ENCODE results near the gene AGT. TPM values are rescaled to one million over a fixed set of nuclear protein-coding genes. Genes with fewer than 3 reads are reported as not detected.
"Not testable (repeated sequence)": the region's sequence is repeated elsewhere in the genome, so short reads cannot be mapped to it uniquely, and the experiment has no call there.

The AGT gene
- total RNA-seq, 1 experiment from 2014 or later: not detected

DNA sequence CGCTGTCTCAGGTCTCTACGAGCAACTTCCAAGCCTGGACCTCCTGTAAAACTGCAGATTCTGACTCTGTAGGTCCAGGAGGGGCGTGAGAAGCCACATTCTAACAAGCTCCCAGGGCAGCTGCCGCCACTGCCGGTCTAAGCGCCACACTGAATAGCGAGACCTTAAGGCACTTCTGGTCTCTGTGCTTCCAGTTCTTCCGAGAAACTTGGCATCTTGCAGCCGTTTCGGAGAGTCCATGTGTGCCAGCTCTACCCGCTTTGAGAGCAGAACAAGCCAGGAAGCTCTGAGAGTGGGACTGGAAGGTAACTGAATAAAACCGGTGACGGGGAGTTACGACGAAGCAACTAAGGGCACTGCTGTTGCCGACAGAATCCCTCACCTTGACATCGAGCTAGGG is 12.5 kb downstream of the AGT start:
- Histone ChIP-seq H2AFZ (ENCODE audit: low read length) (no peak overlapping the region), H3K9ac (ENCODE audit: low read length) (no peak overlapping the region), H3K4me2 (ENCODE audit: low read depth, low read length, poor library complexity, severe bottlenecking) (no peak overlapping the region), H3K27me3 (ENCODE audit: low read length) (no peaks in the 10 kb centered on the region), H3K9me2 (replicated peaks; ENCODE audit: insufficient read depth, low read length) (no peaks in the 10 kb centered on the region), H3K36me3 (ENCODE audit: insufficient read depth, low read length) (no peaks in the 10 kb centered on the region), H3K79me2 (ENCODE audit: low read length) (no peaks in the 10 kb centered on the region), H3K9me3 (ENCODE audit: low read length) (no peaks in the 10 kb centered on the region), H3K27ac (ENCODE audit: low read length) (no peak overlapping the region), H3K4me1 (ENCODE audit: low read length) (no peaks in the 10 kb centered on the region), H3K4me3 (ENCODE audit: low read length) (no peak overlapping the region), H4K20me1 (ENCODE audit: insufficient read depth, low read depth, low read length) (no peaks in the 10 kb centered on the region)
- no peak for DNase-seq

DNA sequence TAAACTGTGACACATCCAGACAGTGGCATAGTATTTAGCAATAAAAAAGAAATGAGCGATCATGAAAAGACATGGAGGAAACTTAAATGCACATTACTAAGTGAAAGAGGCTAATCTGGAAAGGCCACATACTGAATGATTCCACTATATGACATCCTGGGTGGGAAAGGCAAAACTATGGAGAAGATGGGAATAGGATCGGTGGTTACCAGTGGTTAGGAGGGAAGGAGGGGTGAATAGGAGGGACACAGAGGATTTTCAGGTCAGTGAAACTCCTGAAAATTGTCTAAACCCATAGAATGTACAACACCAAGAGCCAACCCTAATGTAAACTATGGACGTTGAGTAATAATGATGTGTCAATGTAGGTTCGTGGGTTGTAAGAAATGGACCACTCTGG is 13.8 kb downstream of the AGT start:
- no peaks in the 10 kb centered on the region for H3K9me2 ChIP-seq (replicated peaks; ENCODE audit: insufficient read depth, low read length)
- H3K27ac ChIP-seq (ENCODE audit: low read length): no peak overlapping the region
- no peak overlapping the region for H3K4me2 ChIP-seq (ENCODE audit: low read depth, low read length, poor library complexity, severe bottlenecking)
- DNase-seq: no peak
- H3K4me3 ChIP-seq (ENCODE audit: low read length): no peak overlapping the region
- no peak overlapping the region for H3K9ac ChIP-seq (ENCODE audit: low read length)
- H3K79me2 ChIP-seq (ENCODE audit: low read length): no peaks in the 10 kb centered on the region
- H3K27me3 ChIP-seq (ENCODE audit: low read length): no peaks in the 10 kb centered on the region
- no peaks in the 10 kb centered on the region for H3K9me3 ChIP-seq (ENCODE audit: low read length)
- H3K4me1 ChIP-seq (ENCODE audit: low read length): no peaks in the 10 kb centered on the region
- no peaks in the 10 kb centered on the region for H3K36me3 ChIP-seq (ENCODE audit: insufficient read depth, low read length)
- H2AFZ ChIP-seq (ENCODE audit: low read length): no peak overlapping the region
- H4K20me1 ChIP-seq (ENCODE audit: insufficient read depth, low read depth, low read length): no peaks in the 10 kb centered on the region

DNA sequence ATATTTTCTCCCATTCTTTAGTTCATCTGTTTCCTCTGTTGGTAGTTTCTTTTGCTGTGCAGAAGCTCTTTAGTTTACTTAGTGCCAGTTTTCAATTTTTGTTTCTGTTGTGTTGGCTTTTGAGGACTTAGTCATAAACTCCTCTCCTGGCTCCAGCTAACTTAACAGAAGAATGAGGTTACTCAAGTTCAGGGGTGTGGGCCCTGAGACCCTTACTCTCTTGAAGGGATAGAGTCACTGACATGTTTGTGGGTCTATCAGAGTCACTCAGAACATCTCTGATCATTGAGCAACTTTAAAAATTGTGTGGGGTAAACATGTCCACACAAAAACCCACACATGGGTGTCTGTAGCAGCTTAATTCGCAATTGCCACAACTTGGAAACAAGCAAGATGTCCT is 14.2 kb downstream of the AGT start:
- H3K79me2 ChIP-seq (ENCODE audit: low read length): no peaks in the 10 kb centered on the region
- H2AFZ ChIP-seq (ENCODE audit: low read length): no peak overlapping the region
- no peaks in the 10 kb centered on the region for H3K9me2 ChIP-seq (replicated peaks; ENCODE audit: insufficient read depth, low read length)

DNA sequence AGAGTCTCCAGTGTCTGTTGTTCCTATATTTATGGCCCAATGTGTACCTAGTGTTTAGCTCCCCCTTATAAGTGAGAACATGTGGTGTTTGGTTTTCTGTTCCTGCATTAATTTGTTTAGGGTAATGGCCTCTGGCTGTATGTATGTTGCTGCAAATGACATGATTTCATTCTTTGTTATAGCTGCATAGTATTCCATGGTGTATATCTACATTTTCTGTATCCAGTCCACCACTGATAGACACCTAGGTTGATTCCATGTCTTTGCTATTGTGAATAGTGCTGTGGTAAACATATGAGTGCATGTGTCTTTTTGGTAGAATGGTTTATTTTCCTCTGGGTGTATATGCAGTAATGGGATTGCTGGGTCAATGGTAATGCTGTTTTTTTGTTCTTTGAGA is 15.0 kb downstream of the AGT start:
- not testable (repeated sequence) for H2AFZ ChIP-seq (ENCODE audit: low read length); H3K4me1 ChIP-seq (ENCODE audit: low read length); H3K9me3 ChIP-seq (ENCODE audit: low read length); H3K9ac ChIP-seq (ENCODE audit: low read length); H3K36me3 ChIP-seq (ENCODE audit: insufficient read depth, low read length); H3K4me2 ChIP-seq (ENCODE audit: low read depth, low read length, poor library complexity, severe bottlenecking); H3K27me3 ChIP-seq (ENCODE audit: low read length); H3K27ac ChIP-seq (ENCODE audit: low read length); H3K4me3 ChIP-seq (ENCODE audit: low read length); DNase-seq; H3K9me2 ChIP-seq (replicated peaks; ENCODE audit: insufficient read depth, low read length); H4K20me1 ChIP-seq (ENCODE audit: insufficient read depth, low read depth, low read length); H3K79me2 ChIP-seq (ENCODE audit: low read length)

More for the DNA sequence above, 14.2 kb downstream of the AGT start:
- Histone ChIP-seq H3K4me3 (ENCODE audit: low read length) (no peak overlapping the region), H3K4me1 (ENCODE audit: low read length) (no peaks in the 10 kb centered on the region), H3K27me3 (ENCODE audit: low read length) (no peaks in the 10 kb centered on the region), H3K9me3 (ENCODE audit: low read length) (no peaks in the 10 kb centered on the region), H3K4me2 (ENCODE audit: low read depth, low read length, poor library complexity, severe bottlenecking) (no peak overlapping the region), H3K36me3 (ENCODE audit: insufficient read depth, low read length) (no peaks in the 10 kb centered on the region), H3K27ac (ENCODE audit: low read length) (no peak overlapping the region), H3K9ac (ENCODE audit: low read length) (no peak overlapping the region), H4K20me1 (ENCODE audit: insufficient read depth, low read depth, low read length) (no peaks in the 10 kb centered on the region)
- DNase-seq: no peak

DNA sequence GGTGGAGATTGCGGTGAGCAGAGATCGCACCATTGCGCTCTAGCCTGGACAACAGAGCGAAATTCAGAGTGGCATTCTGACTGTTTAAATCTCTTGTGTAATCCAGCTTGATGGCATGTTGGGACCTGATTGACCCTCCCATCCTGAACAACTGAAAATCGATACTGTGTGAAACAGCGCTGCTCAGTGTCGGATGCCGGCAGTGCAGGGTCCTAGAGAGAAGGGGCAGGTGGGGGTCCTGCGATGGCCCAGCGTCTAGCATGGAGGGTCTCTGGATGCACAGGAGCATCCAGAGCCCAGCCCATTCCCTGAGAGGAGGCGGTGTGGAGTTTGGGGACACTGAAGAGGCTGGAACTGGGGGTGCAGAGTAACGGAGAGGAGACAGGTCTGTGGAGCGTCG is 15.8 kb downstream of the AGT start:
- Histone ChIP-seq H3K4me2 (ENCODE audit: low read depth, low read length, poor library complexity, severe bottlenecking) (no peak overlapping the region), H4K20me1 (ENCODE audit: insufficient read depth, low read depth, low read length) (no peaks in the 10 kb centered on the region), H3K27me3 (ENCODE audit: low read length) (no peaks in the 10 kb centered on the region), H3K36me3 (ENCODE audit: insufficient read depth, low read length) (0 out of 2 replicates have a peak, but pooled peaks cover 4% of the 10 kb centered on the region), H2AFZ (ENCODE audit: low read length) (no peak overlapping the region), H3K9ac (ENCODE audit: low read length) (no peak overlapping the region), H3K27ac (ENCODE audit: low read length) (no peak overlapping the region), H3K4me1 (ENCODE audit: low read length) (no peaks in the 10 kb centered on the region), H3K9me2 (replicated peaks; ENCODE audit: insufficient read depth, low read length) (no peaks in the 10 kb centered on the region), H3K4me3 (ENCODE audit: low read length) (no peak overlapping the region), H3K9me3 (ENCODE audit: low read length) (no peaks in the 10 kb centered on the region), H3K79me2 (ENCODE audit: low read length) (no peaks in the 10 kb centered on the region)
- no peak for DNase-seq

DNA sequence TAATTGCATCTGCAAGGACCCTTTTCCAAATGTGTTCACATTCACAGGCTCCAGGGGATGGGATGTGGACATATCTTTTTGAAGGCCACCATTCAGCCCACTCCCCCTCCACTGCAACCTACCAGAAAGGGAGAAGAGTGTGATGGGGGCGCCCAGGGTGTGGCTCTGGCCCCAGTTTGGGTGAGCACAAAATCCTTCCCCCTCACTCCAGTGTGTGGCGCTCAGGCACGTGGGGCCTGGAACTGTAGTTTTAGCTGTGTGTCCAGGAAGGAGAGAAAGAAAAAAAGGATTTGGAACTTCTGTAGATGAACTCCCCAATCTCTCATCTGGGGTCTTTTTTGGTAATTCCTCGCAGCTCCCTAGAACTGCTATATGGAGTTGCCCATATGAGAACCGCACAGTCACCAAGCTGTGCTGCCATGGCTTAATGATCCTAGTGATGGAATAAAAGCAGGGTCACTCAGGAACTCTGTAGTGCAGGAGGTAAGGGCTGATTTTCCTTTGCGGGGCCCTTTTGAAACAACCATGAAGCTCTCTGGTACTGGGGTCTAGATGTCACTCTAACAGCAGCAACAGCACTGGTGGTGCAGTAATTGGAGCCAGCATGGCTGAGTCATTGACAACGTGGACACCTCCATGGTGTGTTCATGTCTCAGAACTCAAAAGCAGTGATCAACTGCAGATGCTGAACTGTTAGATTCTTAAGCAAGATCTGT is 17.0 kb downstream of the AGT start:
- no peak overlapping the region for H3K27ac ChIP-seq (ENCODE audit: low read length)
- no peak overlapping the region for H3K4me3 ChIP-seq (ENCODE audit: low read length)
- H3K9me2 ChIP-seq (replicated peaks; ENCODE audit: insufficient read depth, low read length): no peaks in the 10 kb centered on the region
- DNase-seq: no peak
- no peak overlapping the region for H3K4me2 ChIP-seq (ENCODE audit: low read depth, low read length, poor library complexity, severe bottlenecking)
- no peak overlapping the region for H2AFZ ChIP-seq (ENCODE audit: low read length)
- H4K20me1 ChIP-seq (ENCODE audit: insufficient read depth, low read depth, low read length): no peaks in the 10 kb centered on the region
- no peaks in the 10 kb centered on the region for H3K79me2 ChIP-seq (ENCODE audit: low read length)
- peaks cover 11% of the 10 kb centered on the region; the same call in 1 of the 2 replicates for H3K36me3 ChIP-seq (ENCODE audit: insufficient read depth, low read length)
- H3K4me1 ChIP-seq (ENCODE audit: low read length): no peaks in the 10 kb centered on the region
- H3K9me3 ChIP-seq (ENCODE audit: low read length): no peaks in the 10 kb centered on the region
- H3K9ac ChIP-seq (ENCODE audit: low read length): no peak overlapping the region
- H3K27me3 ChIP-seq (ENCODE audit: low read length): no peaks in the 10 kb centered on the region

DNA sequence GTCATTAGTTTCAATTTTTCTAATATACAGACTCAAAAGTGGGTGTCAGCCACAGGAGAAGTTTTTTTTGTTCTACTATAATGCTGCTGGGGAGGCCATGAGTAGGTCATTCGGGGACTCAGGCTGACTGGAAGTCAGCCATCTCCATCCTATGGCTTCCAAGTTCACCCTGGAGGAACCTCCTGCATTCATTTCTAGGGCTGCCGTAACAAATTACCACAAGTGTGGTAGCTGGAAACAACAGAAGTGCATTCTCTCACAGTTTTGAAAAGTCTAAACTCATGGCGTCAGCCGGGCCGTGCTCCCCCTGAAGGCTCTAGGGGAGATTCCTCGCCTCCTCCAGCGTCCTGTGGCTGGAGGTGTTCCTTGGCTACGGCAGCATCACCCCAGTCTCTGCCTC is 17.7 kb downstream of the AGT start:
- Histone ChIP-seq H3K9ac (ENCODE audit: low read length) (no peak overlapping the region), H3K9me2 (replicated peaks; ENCODE audit: insufficient read depth, low read length) (no peaks in the 10 kb centered on the region)
- DNase-seq: no peak

DNA sequence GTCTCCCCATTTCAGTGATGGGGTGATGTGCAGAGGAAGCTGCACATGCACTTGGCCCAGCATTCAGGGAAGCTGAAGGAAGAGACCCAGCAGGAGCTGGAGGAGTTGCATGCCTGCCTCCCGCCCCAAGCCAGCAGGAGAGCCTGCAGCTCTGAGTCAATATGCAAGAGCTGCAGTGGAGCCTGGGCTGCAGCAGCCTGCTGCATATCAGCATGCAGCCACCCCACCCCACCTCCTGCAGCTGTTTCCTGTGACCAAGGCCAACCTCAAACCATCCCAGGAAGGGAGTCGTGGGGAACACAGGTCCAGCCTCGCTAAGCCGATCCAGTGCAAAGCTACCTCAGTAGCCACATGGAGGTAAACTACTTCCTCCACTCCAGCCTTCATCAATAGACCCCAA is 18.9 kb downstream of the AGT start:
- H3K79me2 ChIP-seq (ENCODE audit: low read length): no peaks in the 10 kb centered on the region
- no peak overlapping the region for H3K4me2 ChIP-seq (ENCODE audit: low read depth, low read length, poor library complexity, severe bottlenecking)
- H4K20me1 ChIP-seq (ENCODE audit: insufficient read depth, low read depth, low read length): no peaks in the 10 kb centered on the region
- no peaks in the 10 kb centered on the region for H3K4me1 ChIP-seq (ENCODE audit: low read length)
- no peaks in the 10 kb centered on the region for H3K27me3 ChIP-seq (ENCODE audit: low read length)
- H3K4me3 ChIP-seq (ENCODE audit: low read length): no peak overlapping the region
- DNase-seq: no peak
- H3K9me3 ChIP-seq (ENCODE audit: low read length): no peaks in the 10 kb centered on the region
- no peaks in the 10 kb centered on the region for H3K9me2 ChIP-seq (replicated peaks; ENCODE audit: insufficient read depth, low read length)
- H3K36me3 ChIP-seq (ENCODE audit: insufficient read depth, low read length): peaks cover 19% of the 10 kb centered on the region; the same call in 1 of the 2 replicates
- H3K9ac ChIP-seq (ENCODE audit: low read length): no peak overlapping the region
- H3K27ac ChIP-seq (ENCODE audit: low read length): no peak overlapping the region
- no peak overlapping the region for H2AFZ ChIP-seq (ENCODE audit: low read length)

More for the DNA sequence above, 17.7 kb downstream of the AGT start:
- peaks cover 11% of the 10 kb centered on the region; the same call in 1 of the 2 replicates for H3K36me3 ChIP-seq (ENCODE audit: insufficient read depth, low read length)
- H3K27me3 ChIP-seq (ENCODE audit: low read length): no peaks in the 10 kb centered on the region
- no peaks in the 10 kb centered on the region for H3K79me2 ChIP-seq (ENCODE audit: low read length)
- H2AFZ ChIP-seq (ENCODE audit: low read length): no peak overlapping the region
- H3K9me3 ChIP-seq (ENCODE audit: low read length): no peaks in the 10 kb centered on the region
- H3K4me2 ChIP-seq (ENCODE audit: low read depth, low read length, poor library complexity, severe bottlenecking): no peak overlapping the region
- no peak overlapping the region for H3K4me3 ChIP-seq (ENCODE audit: low read length)
- no peak overlapping the region for H3K27ac ChIP-seq (ENCODE audit: low read length)
- H4K20me1 ChIP-seq (ENCODE audit: insufficient read depth, low read depth, low read length): no peaks in the 10 kb centered on the region
- H3K4me1 ChIP-seq (ENCODE audit: low read length): no peaks in the 10 kb centered on the region
